WI38 (cell line): Measurements from ENCODE around the gene EPB41L3.
"Not testable (repeated sequence)": the region's sequence is repeated elsewhere in the genome, so short reads cannot be mapped to it uniquely, and the experiment has no call there.

Source experiments
- H3K4me3 ChIP-seq: 2 replicates; pipeline ENCODE4 v1.5.1; 2011; ENCODE audit warnings: low read depth, mild to moderate bottlenecking, control low read depth, low read length
- TF ChIP-seq, protein P1 (sequence below): IDR thresholded peaks from 2 replicates; pipeline ENCODE4 v1.5.1; 2012; ENCODE audit warnings: low read depth, mild to moderate bottlenecking, control low read depth, low read length

Gene EPB41L3

DNA sequence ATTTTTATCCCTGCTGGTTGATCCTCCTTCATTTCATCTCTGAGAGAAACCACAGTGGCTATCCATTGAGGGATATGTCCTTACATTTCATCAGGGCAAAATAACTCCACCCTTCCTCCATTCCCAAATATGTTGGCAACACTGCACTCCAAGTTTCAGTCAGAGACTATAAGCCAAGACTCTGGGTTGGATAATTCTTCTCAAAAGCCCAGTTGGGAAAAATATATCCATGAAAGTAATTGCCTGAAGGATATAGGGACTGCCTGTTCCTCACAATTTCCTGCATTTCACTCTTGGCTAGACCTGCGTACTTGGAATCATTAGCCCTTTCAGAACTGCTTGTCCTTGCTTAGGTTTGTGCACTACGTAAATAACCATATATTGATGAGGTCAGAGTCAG is 27.9 kb upstream of the EPB41L3 start:
- TF ChIP-seq, protein P1, sequence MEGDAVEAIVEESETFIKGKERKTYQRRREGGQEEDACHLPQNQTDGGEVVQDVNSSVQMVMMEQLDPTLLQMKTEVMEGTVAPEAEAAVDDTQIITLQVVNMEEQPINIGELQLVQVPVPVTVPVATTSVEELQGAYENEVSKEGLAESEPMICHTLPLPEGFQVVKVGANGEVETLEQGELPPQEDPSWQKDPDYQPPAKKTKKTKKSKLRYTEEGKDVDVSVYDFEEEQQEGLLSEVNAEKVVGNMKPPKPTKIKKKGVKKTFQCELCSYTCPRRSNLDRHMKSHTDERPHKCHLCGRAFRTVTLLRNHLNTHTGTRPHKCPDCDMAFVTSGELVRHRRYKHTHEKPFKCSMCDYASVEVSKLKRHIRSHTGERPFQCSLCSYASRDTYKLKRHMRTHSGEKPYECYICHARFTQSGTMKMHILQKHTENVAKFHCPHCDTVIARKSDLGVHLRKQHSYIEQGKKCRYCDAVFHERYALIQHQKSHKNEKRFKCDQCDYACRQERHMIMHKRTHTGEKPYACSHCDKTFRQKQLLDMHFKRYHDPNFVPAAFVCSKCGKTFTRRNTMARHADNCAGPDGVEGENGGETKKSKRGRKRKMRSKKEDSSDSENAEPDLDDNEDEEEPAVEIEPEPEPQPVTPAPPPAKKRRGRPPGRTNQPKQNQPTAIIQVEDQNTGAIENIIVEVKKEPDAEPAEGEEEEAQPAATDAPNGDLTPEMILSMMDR = no peak
- no peak overlapping the region for H3K4me3 ChIP-seq

DNA sequence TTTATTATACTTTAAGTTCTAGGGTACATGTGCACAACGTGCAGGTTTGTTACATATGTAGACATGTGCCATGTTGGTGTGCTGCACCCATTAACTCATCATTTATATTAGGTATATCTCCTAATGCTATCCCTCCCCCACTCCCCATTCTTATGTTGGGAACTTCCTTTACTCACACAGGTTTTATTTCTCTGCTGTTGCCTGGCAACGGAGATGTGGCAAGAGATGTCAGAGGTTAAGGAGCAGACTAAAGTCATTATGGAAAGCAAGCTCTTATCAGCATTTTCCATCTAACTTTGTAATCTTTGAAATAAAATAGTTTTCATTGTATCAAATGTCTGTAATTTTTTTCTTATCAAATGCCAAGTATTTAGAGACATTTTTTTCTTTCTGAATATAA is 26.8 kb upstream of the EPB41L3 start:
- not testable (repeated sequence) for H3K4me3 ChIP-seq

DNA sequence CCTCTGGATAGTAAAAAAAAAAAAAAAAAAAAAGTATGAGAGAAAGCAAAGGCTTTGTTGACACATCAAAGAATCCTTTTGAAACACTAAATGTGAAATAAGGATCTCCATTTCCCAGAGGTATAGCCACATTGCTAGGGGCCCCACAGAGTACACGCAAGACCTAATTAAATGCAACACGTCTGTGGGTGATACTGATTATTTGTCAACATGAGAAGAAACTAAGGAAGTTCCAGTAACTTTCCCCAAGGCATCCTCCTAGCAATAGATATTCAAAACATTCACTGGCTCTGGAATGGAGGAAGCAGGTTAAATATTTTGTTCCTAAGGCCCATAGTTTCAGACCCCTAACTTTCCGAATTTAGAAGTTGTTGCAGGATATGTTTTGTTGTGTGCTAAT is 24.6 kb upstream of the EPB41L3 start:
- no peak overlapping the region for H3K4me3 ChIP-seq
- TF ChIP-seq, protein P1 = no peak

DNA sequence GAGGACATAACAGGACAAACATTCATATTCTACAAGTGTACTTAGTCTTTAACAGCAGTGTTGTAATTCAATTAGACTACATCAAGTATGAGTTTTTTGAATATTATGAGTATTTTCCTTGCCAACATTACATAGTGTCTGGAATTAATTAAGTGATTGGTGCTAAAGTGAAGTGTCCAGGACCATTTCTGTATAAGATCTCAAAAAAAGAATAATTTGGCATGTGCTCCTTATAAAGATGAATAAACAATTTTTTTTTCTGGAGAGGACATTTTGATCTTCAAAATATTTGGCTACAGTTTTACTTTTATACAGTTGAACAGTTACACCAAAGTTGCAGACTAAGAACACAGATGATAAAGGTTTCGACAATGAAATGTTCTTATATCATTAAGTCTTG is 15.1 kb upstream of the EPB41L3 start:
- no peak overlapping the region for H3K4me3 ChIP-seq
- TF ChIP-seq, protein P1 = no peak

DNA sequence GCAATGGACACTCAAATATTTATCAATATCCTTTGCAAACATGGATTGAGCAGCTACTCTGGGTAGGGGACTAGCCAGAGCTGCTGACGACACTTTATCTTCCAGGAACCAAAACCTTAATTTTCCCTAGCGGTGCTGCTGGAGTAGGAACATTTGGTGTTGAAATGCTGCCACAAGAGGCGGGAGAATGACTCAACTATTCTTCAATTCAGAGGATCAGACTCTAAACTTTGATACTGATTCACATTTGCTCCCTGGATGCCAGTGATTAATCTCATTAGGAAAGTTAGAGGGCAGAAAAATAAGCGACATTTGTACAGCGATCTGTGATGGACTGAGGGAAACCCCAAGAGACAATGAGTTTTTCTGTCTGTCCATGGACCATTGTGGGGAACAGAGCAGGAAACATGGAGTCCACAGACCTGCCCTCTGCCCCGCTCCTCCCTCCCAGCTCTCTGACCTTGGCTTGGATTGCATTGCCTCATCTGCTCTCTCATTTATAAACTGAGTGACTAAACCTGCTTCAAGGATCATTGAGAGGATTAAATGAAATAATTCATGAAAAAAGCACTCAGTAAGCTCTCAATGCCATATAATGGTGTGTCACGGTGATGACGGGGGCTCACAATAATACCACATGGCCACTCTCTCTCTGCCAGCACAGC is 12.6 kb upstream of the EPB41L3 start:
- TF ChIP-seq, protein P1 = no peak
- H3K4me3 ChIP-seq = peak overlapping the region; percentile 32

DNA sequence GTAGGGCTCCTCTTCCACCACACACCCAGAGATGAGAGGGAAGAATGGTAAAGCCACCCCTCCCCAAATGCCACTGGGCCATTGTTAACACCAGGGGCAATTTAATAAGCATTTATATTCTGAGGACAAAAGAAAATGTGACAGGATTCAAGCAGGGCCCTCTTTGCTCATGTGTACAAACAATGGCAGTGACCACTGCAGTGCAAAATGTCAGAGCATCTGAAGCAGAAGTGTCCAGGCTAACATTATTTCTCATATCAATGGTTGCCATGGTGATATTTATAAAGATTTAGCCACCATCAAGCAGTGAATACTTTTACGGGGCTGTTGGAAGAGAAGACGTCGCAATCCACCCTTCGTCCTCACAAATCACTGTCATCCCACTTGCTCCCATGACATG is 10.8 kb upstream of the EPB41L3 start:
- TF ChIP-seq, protein P1 = no peak
- H3K4me3 ChIP-seq = no peak overlapping the region

DNA sequence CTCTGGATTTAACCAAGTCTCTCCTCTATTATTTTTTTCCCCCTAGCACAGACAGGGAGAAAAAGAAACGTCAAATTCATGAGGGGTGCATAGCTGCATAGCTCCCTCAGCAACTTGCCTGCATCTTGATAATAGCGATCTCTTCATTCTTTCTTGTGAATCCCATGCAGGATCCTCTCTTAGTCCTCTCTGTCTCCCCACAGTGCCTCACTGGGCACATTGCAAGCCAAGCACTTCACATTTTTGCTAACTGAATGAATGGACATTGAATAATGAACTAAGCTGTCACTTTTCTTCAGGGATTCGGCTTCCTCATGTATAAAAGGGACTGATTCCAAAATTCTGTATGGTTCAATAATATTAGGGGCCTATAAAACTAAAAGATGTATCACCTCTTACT is 2.9 kb upstream of the EPB41L3 start:
- no peak overlapping the region for H3K4me3 ChIP-seq
- TF ChIP-seq, protein P1 = peak; percentile 70
